Skeletal muscle satellite cell (primary cell): ENCODE data around the gene RAB27A.
A peak's percentile ranks its signal among the peaks of the same experiment; 100 is the strongest.

Experiments used
- H3K27me3 ChIP-seq: 2 replicates; pipeline ENCODE4 v1.7.0; 2013; ENCODE audit warnings: low read length; ENCODE audit not compliant: control insufficient read depth, insufficient read depth
- H3K36me3 ChIP-seq: 2 replicates; pipeline ENCODE4 v1.7.0; 2013; ENCODE audit warnings: mild to moderate bottlenecking, control low read depth, low read length; ENCODE audit not compliant: insufficient read depth
- H3K4me1 ChIP-seq: 2 replicates; pipeline ENCODE4 v1.7.0; 2013; ENCODE audit warnings: low read length; ENCODE audit not compliant: control insufficient read depth, insufficient read depth
- H3K4me2 ChIP-seq: 2 replicates; pipeline ENCODE4 v1.7.0; 2013; ENCODE audit warnings: mild to moderate bottlenecking, low read length
- H3K4me3 ChIP-seq: 2 replicates; pipeline ENCODE4 v1.7.0; 2013; ENCODE audit warnings: low read length
- H3K9ac ChIP-seq: 2 replicates; pipeline ENCODE4 v1.7.0; 2013; ENCODE audit warnings: mild to moderate bottlenecking, low read depth, low read length, moderate library complexity
- H3K9me3 ChIP-seq: replicated peaks from 2 replicates; pipeline ENCODE4 v1.7.0; 2013; ENCODE audit warnings: mild to moderate bottlenecking, control low read depth, low read length

RAB27A gene

DNA sequence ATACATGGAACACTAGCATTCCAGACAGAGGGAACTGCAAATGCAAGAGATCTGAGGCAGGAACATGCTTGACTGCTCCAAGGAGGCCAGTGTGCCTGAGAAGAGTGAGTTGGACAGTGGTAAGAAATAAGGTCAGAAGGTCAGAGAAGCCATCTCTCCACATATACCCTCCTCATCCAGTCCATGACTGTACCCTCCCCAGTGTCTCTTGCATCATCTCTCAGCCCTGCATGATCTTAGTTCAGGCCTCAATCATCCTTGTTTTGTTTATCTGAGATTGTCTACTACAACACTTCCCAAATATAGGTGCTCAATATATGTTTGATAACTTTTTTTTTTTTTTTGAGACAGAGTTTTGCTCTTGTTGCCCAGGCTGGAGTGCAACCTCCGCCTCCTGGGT lies 87.4 kb downstream of the RAB27A start:
- H3K4me3 ChIP-seq: no peak overlapping the region
- no peaks in the 10 kb centered on the region for H3K36me3 ChIP-seq
- no peak overlapping the region for H3K9ac ChIP-seq
- peaks cover 6% of the 10 kb centered on the region for H3K4me1 ChIP-seq
- H3K27me3 ChIP-seq: no peaks in the 10 kb centered on the region
- no peak overlapping the region for H3K4me2 ChIP-seq
- H3K9me3 ChIP-seq: no peaks in the 10 kb centered on the region

- Histone ChIP-seq H3K27me3 (no peaks in the 10 kb centered on the region), H3K4me1 (peaks cover 23% of the 10 kb centered on the region), H3K9ac (no peak overlapping the region), H3K36me3 (peaks cover 2% of the 10 kb centered on the region), H3K9me3 (no peaks in the 10 kb centered on the region), H3K4me2 (no peak overlapping the region), H3K4me3 (no peak overlapping the region)
These were observed 90.9 kb downstream of the RAB27A start for GRCh38 chr15:55198706-55199105.

GRCh38 chr15:55197719-55198118 lies 91.9 kb downstream of the RAB27A start:
- Histone ChIP-seq H3K4me3 (peak overlapping the region; percentile 90), H3K4me1 (peaks cover 26% of the 10 kb centered on the region), H3K9ac (peak overlapping the region; percentile 91), H3K4me2 (peak overlapping the region; percentile 86), H3K27me3 (no peaks in the 10 kb centered on the region), H3K36me3 (peaks cover 3% of the 10 kb centered on the region), H3K9me3 (no peaks in the 10 kb centered on the region)

DNA sequence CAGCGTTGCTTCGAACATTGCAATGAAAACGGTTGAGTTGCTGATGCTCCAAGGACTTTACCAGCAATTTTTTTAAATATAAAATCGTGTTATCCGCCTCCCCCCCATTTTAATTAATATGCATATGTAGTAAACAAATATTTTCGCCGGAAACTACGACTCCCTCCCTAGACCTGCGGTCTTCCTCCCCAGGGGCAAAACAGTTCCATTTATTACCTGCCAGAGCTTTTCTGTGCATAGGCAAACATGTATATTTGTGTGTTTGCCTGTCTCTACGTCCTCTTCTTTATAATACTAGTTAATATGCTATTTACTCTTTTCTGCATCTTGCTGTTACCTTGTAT lies 92.3 kb downstream of the RAB27A start:
- Histone ChIP-seq H3K4me2 (peak overlapping the region; percentile 86), H3K36me3 (peaks cover 7% of the 10 kb centered on the region), H3K9ac (peak overlapping the region; percentile 91), H3K4me3 (peak overlapping the region; percentile 90), H3K27me3 (no peaks in the 10 kb centered on the region), H3K4me1 (peaks cover 26% of the 10 kb centered on the region), H3K9me3 (no peaks in the 10 kb centered on the region)

- peak within 1 kb of the TSS; percentile 86 for H3K4me2 ChIP-seq
- peaks cover 11% of the 10 kb centered on the region for H3K36me3 ChIP-seq
- H3K4me1 ChIP-seq: peaks cover 26% of the 10 kb centered on the region
- no peaks in the 10 kb centered on the region for H3K27me3 ChIP-seq
- H3K4me3 ChIP-seq: peak within 1 kb of the TSS; percentile 90
- no peaks in the 10 kb centered on the region for H3K9me3 ChIP-seq
- peak within 1 kb of the TSS; percentile 91 for H3K9ac ChIP-seq
These were observed 92.9 kb downstream of the RAB27A start, which contains the start of gene RSL24D1 for GRCh38 chr15:55196458-55197361. RSL24D1 (minus strand) TSS chr15:55196941; CDS start chr15:55196890, 51 bp downstream.

DNA sequence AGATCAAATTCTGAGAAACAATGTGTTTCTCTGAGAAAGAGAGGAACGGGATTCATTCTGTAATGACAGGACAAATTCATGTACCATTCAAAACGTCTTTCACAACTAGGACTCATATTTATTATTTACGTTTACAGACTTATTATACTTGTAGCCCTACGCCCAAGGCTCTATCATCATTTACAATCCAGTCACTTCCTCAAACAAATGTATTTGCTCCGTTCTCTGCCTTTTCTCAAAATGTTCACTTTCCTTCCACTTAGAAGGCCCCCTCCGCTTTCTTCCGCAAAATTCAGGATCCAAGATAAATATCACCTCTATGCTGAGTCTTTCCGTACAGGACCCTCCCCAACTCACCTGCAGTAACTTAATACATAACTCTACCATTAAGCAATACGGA lies 93.6 kb downstream of the RAB27A start:
- no peaks in the 10 kb centered on the region for H3K9me3 ChIP-seq
- H3K27me3 ChIP-seq: no peaks in the 10 kb centered on the region
- peaks cover 26% of the 10 kb centered on the region for H3K4me1 ChIP-seq
- H3K4me3 ChIP-seq: peak overlapping the region; percentile 90
- peaks cover 18% of the 10 kb centered on the region for H3K36me3 ChIP-seq
- peak overlapping the region; percentile 91 for H3K9ac ChIP-seq
- H3K4me2 ChIP-seq: peak overlapping the region; percentile 86

GRCh38 chr15:55194256-55194655 lies 95.4 kb downstream of the RAB27A start:
- Histone ChIP-seq H3K4me1 (peaks cover 26% of the 10 kb centered on the region), H3K36me3 (peaks cover 29% of the 10 kb centered on the region), H3K9me3 (no peaks in the 10 kb centered on the region), H3K4me3 (no peak overlapping the region), H3K27me3 (no peaks in the 10 kb centered on the region), H3K4me2 (peak overlapping the region; percentile 86), H3K9ac (no peak overlapping the region)

- no peak overlapping the region for H3K9ac ChIP-seq
- no peaks in the 10 kb centered on the region for H3K9me3 ChIP-seq
- H3K4me3 ChIP-seq: no peak overlapping the region
- H3K36me3 ChIP-seq: peaks cover 48% of the 10 kb centered on the region
- H3K27me3 ChIP-seq: no peaks in the 10 kb centered on the region
- no peak overlapping the region for H3K4me2 ChIP-seq
- H3K4me1 ChIP-seq: peaks cover 3% of the 10 kb centered on the region
These were observed 103.3 kb downstream of the RAB27A start for GRCh38 chr15:55186331-55186730.

- H3K9ac ChIP-seq: no peak overlapping the region
- H3K4me2 ChIP-seq: no peak overlapping the region
- H3K4me3 ChIP-seq: no peak overlapping the region
- no peaks in the 10 kb centered on the region for H3K9me3 ChIP-seq
- no peaks in the 10 kb centered on the region for H3K27me3 ChIP-seq
- H3K36me3 ChIP-seq: peaks cover 47% of the 10 kb centered on the region
- peaks cover 3% of the 10 kb centered on the region for H3K4me1 ChIP-seq
These were observed 105.9 kb downstream of the RAB27A start for GRCh38 chr15:55183679-55184078.

DNA sequence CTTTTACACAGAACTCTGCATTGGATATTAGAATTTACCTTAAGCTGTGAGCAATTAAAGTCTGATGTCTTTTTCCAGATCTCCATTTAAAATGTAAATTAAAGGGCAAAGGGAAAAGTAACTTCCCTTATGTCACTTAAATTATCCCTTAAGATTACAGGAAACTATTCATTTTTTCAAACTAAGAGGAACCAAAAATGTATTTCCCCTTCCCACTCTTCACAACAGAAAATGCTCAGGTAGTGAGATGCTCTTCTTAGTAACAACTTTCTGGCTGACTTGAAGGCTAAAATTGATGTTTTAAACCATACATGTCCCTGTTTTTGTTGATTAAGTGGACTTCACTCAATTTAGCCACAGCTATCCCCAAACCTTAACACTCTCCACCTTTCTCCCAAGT lies 110.5 kb downstream of the RAB27A start:
- H3K9ac ChIP-seq: no peak overlapping the region
- peaks cover 3% of the 10 kb centered on the region for H3K4me1 ChIP-seq
- no peaks in the 10 kb centered on the region for H3K9me3 ChIP-seq
- no peaks in the 10 kb centered on the region for H3K27me3 ChIP-seq
- H3K4me2 ChIP-seq: no peak overlapping the region
- peaks cover 31% of the 10 kb centered on the region for H3K36me3 ChIP-seq
- no peak overlapping the region for H3K4me3 ChIP-seq

GRCh38 chr15:55170361-55170760 lies 119.3 kb downstream of the RAB27A start:
- Histone ChIP-seq H3K9ac (no peak overlapping the region), H3K4me2 (no peak overlapping the region), H3K36me3 (no peaks in the 10 kb centered on the region), H3K9me3 (no peaks in the 10 kb centered on the region), H3K4me1 (no peaks in the 10 kb centered on the region), H3K27me3 (no peaks in the 10 kb centered on the region), H3K4me3 (no peak overlapping the region)
